GM21447 (cell line): Measurements from ENCODE around the gene GNS.

Experiments used
- ATAC-seq: cut with Tn5 transposase; IDR thresholded peaks from one replicate; pipeline ENCODE4 v1.9.1; 2021; ENCODE audit not compliant: unreplicated experiment

Gene GNS

GRCh38 chr12:64678248-64678647 lies 81.0 kb downstream of the GNS start:
- ATAC-seq, result no peak

- no peak for ATAC-seq
Observed at GRCh38 chr12:64675795-64676194, 83.4 kb downstream of the GNS start.

GRCh38 chr12:64674367-64674922 lies 84.8 kb downstream of the GNS start:
- ATAC-seq, result no peak

- no peak for ATAC-seq
Observed at GRCh38 chr12:64673490-64674169, 85.6 kb downstream of the GNS start.

- ATAC-seq, result no peak
Observed at GRCh38 chr12:64672925-64673409, 86.2 kb downstream of the GNS start.

- no peak for ATAC-seq
Observed at GRCh38 chr12:64671681-64672080, 87.5 kb downstream of the GNS start.

- ATAC-seq, result no peak
Observed at GRCh38 chr12:64670919-64671639, 88.1 kb downstream of the GNS start.

GRCh38 chr12:64670019-64670418 lies 89.2 kb downstream of the GNS start:
- no peak for ATAC-seq

GRCh38 chr12:64669270-64669842 lies 89.8 kb downstream of the GNS start:
- peak; percentile 72 for ATAC-seq

GRCh38 chr12:64667793-64668192 lies 91.4 kb downstream of the GNS start:
- ATAC-seq, result no peak

GRCh38 chr12:64666054-64666914 lies 92.9 kb downstream of the GNS start:
- ATAC-seq, result peak; percentile 45

GRCh38 chr12:64665514-64665913 lies 93.7 kb downstream of the GNS start:
- ATAC-seq, result peak; percentile 32
